A204.1 (cell line): ENCODE results near the gene ZBTB7C.
"Not testable (repeated sequence)": the region's sequence is repeated elsewhere in the genome, so short reads cannot be mapped to it uniquely, and the experiment has no call there.

Experiments
- FAIRE-seq: peaks from 2 replicates; lab custom pipeline; 2012; peaks lifted over from hg19 to GRCh38; lab: Jason Lieb, UNC

Gene ZBTB7C

DNA sequence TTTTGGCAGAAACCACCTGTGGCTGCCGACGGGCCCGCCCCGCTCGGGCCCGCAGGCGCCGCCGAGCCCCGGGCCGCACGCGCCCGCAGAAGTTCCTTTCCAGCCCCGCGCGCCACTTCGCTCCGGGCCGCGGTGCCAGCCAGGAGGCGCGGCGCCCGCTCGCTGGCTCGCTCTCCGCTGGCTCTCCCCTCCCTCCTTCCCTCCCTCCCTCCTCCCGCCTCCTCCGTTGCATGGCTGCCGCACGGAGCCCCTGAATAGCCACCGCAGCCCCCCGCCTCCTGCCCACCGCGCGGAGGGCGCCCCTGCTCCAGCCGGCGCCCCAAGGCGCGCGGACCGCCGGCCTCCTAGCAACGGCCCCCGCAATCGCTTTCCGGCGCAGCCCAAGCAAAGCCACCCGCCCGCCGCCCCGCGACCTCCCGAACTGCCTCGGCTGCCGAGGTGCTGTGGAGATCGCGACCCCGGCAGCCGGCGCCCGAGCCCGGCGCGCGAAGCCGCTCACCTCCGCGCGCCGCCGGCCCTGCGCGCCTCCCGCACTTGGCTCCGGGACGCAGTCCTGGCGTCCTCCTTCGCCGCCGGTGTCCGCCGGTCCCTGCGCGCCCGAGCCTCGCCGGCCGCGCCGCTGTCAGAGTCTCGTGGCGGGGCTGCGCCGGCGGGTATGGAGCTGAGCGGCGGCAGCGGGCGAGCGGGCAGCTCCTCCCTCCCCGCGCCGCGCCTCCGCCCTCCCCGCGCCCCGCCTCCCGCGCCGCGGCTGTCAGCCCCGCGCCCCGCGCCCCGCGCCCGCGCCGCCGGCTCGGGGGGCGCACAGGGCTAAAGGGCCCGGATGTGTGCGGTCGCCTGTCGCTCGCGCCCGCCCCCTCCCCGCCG lies at the start of gene ZBTB7C:
Gene ZBTB7C, minus strand, starts transcription at position 657 of the 864 bp plus-strand sequence.
- FAIRE-seq: no peak

DNA sequence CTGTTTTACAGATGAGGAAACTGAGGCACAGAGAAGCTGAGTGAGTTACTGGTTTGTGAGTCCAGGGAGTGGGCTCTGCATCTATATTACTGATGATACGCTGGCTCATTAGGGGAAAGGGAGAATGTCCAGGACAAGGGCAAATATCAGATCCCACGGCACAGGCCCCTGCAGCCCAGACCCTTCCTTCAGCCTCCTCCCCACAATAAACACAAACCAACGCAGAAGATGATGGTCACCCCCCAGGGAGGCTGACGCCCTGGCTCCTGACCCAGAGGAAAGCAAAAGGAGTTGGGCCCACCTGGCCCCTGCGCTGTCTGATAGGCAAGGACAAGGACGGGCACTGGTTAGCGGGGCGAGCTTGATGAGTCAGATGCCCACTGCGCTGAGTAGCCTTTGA lies 47.7 kb upstream of the ZBTB7C start:
- FAIRE-seq: no peak

DNA sequence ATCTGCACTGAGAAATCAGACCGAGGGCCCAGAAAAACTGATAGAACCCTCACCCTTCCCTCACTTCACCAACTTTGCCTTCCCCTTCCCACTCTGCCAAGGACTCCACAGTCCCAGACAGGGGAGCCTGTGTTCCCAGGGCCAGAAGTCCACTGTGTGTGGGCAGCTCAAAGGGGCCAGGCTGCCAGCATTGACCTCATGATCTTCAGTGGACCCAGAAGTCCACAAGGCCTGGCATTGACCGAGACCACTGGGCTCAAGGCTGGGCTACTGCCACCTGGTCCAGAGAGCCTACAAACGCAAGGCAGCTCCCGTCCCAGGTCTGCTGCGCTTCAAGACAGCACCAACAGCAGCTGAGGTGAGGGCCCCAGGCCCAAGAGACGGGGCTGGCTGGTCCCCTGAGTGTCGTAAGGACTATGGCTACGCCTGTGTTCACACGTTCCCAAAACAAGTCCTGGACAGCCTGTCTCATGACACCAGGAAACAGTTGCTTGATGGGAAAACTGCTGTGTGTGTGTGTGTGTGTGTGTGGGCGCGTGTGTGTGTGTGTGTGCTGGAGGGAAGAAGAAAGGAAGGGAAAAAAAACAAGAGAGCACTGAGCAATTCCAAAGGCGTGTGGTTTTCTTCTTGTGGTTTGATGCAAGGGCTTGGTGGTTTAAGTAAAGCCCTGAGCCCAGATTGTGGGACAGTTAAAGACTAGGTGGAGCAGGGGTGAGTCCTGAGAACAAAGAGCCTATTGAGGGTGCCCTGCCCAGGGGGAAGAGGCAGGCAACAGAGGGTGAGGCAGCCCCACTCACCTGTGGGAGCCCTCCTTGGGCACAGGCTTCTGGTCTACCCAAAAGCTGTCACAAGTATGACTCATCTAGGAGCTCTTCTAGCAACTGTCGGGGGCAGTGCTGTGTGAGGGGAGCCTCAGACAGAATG lies 46.6 kb upstream of the ZBTB7C start:
- FAIRE-seq: no peak

GRCh38 chr18:48454261-48454757 lies 45.1 kb upstream of the ZBTB7C start:
- FAIRE-seq: no peak

- no peak for FAIRE-seq
Measured at GRCh38 chr18:48453330-48454066, 44.3 kb upstream of the ZBTB7C start.

DNA sequence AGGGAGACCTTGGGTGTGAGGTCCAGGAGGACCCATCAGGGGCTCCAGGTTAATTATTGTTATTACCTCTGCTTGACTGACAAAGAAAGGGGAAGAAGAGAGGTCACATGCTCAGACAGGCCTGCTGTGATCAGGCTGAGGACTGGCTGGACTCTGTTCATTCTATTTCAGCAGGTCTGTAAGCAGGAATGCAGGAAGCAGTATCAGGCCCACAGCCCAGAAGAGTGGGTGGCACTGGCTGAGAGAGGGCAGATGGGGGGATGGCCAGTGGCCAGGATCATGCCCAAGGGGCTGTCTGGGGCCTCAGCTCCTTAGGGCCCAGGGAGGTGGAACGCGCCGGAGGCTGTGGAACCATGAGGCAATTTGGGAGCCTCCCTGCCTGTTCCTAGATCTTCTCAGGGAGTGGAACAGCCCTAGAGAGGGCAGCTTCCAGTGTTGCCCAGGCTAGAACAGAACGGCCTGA lies 43.7 kb upstream of the ZBTB7C start:
- FAIRE-seq: no peak

DNA sequence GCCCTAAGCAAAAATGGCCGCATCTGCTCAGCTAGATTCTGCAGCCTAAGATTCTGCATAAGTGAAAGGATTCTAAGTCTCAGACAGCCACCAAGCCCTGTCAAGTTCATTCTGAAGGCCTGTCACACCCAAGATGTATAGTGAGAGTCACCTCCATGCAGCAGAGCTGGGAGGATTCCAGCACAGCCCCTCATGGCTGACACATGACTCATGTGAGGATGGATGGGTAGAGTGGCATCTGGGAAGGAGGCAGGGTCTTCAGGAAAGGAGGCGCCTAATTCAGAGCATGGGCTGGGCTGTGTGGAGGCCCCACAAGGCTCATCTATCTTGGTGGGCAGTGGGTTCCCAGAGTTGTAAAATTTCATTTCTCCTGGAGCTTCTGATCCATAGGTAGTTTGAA lies 41.5 kb upstream of the ZBTB7C start:
- no peak for FAIRE-seq

GRCh38 chr18:48446582-48447225 lies 37.5 kb upstream of the ZBTB7C start:
- no peak for FAIRE-seq

DNA sequence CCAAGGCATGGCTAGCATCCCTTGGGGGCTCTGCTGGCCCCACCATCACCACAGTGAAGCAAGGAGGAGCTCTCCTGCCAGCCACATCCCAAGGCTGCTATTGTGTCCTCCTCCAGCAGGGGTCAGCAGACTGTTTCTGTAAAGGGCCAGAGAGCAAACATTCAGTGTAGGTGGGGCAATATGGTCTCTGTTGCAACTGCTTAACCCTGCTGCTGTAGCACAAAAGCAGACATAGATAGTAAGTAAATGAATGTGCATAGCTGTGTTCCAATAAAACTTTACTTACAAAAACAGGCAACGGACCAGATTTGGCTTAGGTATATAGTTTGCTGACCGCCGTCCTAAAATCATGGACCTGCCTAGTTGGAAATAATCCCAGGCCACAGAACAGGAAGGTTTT lies 36.4 kb upstream of the ZBTB7C start:
- FAIRE-seq: no peak

DNA sequence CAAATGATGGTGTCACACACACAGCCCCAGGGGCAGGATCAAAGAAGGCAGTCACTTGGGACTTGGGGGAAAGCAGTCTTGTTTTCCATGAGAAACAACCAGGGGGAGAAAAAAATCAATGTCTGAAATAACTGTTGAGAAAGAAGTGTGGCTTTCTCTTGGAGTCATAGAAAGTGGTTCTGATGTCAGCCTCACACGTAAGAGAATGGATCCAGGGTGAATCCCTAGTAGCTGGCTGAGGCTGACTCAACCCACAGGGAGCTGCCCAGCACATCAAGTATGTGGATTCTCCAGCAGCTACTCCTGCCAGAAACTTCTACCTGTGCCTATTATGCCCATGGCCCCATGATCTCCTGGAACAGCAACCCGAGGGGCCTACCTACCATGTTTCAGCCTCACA lies 33.6 kb upstream of the ZBTB7C start:
- no peak for FAIRE-seq

- no peak for FAIRE-seq
Measured at GRCh38 chr18:48441405-48441881, 32.3 kb upstream of the ZBTB7C start.

GRCh38 chr18:48440924-48441323 lies 31.7 kb upstream of the ZBTB7C start:
- FAIRE-seq: no peak

DNA sequence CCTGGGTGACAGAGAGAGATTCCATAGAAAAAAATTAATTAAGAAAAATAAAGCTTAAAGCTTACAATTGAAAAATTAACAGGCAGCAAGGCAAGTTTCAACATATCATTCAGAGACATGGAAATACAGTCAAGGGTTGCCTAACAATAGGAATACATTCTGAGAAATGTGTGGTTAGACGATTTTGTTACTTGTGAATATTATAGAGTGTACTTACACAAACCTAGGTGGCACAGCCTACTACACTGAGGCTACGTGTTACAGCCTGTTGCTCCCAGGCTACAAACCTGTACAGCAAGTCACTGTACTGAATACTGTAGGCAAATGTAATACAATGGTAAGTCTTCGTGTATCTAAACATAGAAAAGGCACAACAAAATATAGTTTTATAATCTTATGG lies 27.7 kb upstream of the ZBTB7C start:
- FAIRE-seq: no peak

DNA sequence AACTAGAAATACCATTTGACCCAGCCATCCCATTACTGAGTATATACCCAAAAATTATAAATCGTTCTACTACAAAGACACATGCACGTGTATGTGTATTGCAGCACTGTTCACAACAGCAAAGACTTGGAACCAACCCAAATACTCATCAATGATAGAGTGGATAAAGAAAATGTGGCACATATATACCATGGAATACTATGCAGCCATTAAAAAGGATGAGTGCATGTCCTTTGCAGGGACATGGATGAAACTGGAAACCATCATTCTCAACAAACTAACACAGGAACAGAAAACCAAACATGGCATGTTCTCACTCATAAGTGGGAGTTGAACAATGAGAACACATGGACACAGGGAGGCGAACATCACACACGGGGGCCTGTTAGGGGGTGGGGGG lies 25.2 kb upstream of the ZBTB7C start:
- FAIRE-seq: not testable (repeated sequence)

DNA sequence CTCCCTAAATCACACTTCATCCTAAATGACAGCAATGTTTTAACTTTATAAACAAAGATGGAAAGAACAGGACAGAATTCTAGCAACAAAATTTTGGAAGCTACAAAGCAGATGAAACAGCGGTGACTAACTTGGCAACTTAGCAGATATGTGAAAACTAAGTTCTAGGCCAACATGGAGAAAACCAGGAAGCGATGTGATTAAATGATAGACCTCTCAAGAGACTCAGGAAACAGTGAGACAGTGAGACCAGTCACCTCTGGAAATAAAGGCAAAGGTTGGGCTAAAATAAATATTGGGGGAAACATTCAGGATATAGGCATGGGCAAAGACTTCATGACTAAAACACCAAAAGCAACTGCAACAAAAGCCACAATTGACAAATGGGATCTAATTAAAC lies 24.4 kb upstream of the ZBTB7C start:
- FAIRE-seq: no peak

DNA sequence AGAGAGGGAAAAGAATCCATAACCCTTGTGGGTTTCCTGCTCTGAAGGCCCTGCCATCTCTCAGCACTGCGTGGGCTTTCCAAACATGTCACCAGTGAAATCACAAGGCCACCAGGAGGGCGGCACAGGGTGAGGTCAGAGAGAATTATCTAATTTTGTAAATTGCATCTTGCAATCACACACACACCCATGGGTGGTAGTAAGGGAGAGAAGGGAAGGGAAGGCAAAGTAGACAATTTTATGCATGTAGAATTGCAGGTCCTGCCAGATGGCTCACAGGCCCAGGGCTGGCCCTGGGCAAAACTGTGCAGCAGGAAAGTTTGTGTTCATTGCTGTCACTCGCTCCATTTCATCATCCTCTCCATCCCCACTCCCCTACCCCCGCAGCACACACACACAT lies 21.0 kb upstream of the ZBTB7C start:
- no peak for FAIRE-seq

- FAIRE-seq: no peak
Measured at GRCh38 chr18:48428475-48429177, 19.4 kb upstream of the ZBTB7C start.

GRCh38 chr18:48422947-48423378 lies 13.8 kb upstream of the ZBTB7C start:
- FAIRE-seq: no peak

- FAIRE-seq: no peak
Measured at GRCh38 chr18:48419277-48420022, 10.3 kb upstream of the ZBTB7C start.
